ENCODE data around the gene LMNA.

- TF ChIP-seq POLR2A (IDR thresholded peaks at IDR 0.05): no peak
- TF ChIP-seq, protein P1, sequence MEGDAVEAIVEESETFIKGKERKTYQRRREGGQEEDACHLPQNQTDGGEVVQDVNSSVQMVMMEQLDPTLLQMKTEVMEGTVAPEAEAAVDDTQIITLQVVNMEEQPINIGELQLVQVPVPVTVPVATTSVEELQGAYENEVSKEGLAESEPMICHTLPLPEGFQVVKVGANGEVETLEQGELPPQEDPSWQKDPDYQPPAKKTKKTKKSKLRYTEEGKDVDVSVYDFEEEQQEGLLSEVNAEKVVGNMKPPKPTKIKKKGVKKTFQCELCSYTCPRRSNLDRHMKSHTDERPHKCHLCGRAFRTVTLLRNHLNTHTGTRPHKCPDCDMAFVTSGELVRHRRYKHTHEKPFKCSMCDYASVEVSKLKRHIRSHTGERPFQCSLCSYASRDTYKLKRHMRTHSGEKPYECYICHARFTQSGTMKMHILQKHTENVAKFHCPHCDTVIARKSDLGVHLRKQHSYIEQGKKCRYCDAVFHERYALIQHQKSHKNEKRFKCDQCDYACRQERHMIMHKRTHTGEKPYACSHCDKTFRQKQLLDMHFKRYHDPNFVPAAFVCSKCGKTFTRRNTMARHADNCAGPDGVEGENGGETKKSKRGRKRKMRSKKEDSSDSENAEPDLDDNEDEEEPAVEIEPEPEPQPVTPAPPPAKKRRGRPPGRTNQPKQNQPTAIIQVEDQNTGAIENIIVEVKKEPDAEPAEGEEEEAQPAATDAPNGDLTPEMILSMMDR (IDR thresholded peaks at IDR 0.05): no peak
- no peak for TF ChIP-seq EP300 (IDR thresholded peaks at IDR 0.05)
- no peak for TF ChIP-seq POLR2AphosphoS5 (IDR thresholded peaks at IDR 0.05)
Observed at GRCh38 chr1:156176610-156177210, 62.2 kb downstream of the LMNA start.

Measured in sigmoid colon (tissue), 4 donors.